GM12878 (cell line): ENCODE data around the gene CYP46A1. TPM values are rescaled to one million over a fixed set of nuclear protein-coding genes. Genes with fewer than 3 reads are reported as not detected.

ENCODE experiments used
- ATAC-seq: fragments of 200-7000 bp; cut with Tn5 transposase; 3 replicates; pipeline ENCODE4 v1.9.1; 2020; ENCODE audit warnings: mild to moderate bottlenecking, moderate library complexity
- BruUV-seq: library from RNA; stranded (reverse); fragments of 400-500 nt; replicated peaks from 2 replicates; lab custom pipeline; 2021; lab: Mats Ljungman, UMichigan
- CTCF ChIA-PET: fragments of 300-600 bp; sonication (Branson Sonifier 250); formaldehyde crosslinking; extraction: SDS; loops from one replicate; lab custom pipeline; 2021; ENCODE audit warnings: inconsistent platforms; lab: Yijun Ruan, JAX
- POLR2A ChIA-PET: fragments of 350-600 bp; formaldehyde crosslinking; extraction: SDS; loops from one replicate; lab custom pipeline; 2021; ENCODE audit warnings: inconsistent platforms; lab: Charles Lee
- RAD21 ChIA-PET: fragments of 300-600 bp; sonication (Branson Sonifier 250); formaldehyde crosslinking; loops from one replicate; lab custom pipeline; 2023; ENCODE audit warnings: antibody characterized with exemption; ENCODE audit not compliant: unreplicated experiment; lab: Charles Lee
- SMC1A ChIA-PET: fragments of 300-600 bp; sonication (Branson Sonifier 250); formaldehyde crosslinking; loops from one replicate; lab custom pipeline; 2023; ENCODE audit not compliant: unreplicated experiment, uncharacterized antibody; lab: Charles Lee
- DNase-seq: peaks from one replicate; pipeline ENCODE4 v3.0.0-alpha.2; 2011; ENCODE audit warnings: low read depth, low spot score
- FAIRE-seq: peaks from 3 replicates; lab custom pipeline; 2011; peaks lifted over from hg19 to GRCh38; lab: Jason Lieb, UNC
- H2AFZ ChIP-seq: 2 replicates; pipeline ENCODE4 v1.6.0; 2011; ENCODE audit warnings: low read depth, low read length, control low read depth; ENCODE audit not compliant: control insufficient read depth
- H3K27ac ChIP-seq: 2 replicates; pipeline ENCODE4 v1.5.1; 2011; ENCODE audit warnings: control low read depth; ENCODE audit not compliant: control insufficient read depth, insufficient read depth
- H3K27me3 ChIP-seq, 2 experiments: replicated peaks in 1 of 2; 2 replicates each; pipeline versions ENCODE4 v1.6.0 to v1.6.1; 2011; ENCODE audit warnings: low read length in 1 of 2; ENCODE audit not compliant: control insufficient read depth in 2 of 2, insufficient read depth in 2 of 2
- H3K36me3 ChIP-seq, 2 experiments: 2 replicates each; pipeline ENCODE4 v1.5.1; 2011; ENCODE audit warnings: low read length in 1 of 2; ENCODE audit not compliant: control insufficient read depth in 2 of 2, insufficient read depth in 2 of 2
- H3K4me1 ChIP-seq: 2 replicates; pipeline ENCODE4 v1.6.1; 2011; ENCODE audit warnings: mild to moderate bottlenecking, low read length, moderate library complexity, mixed read lengths; ENCODE audit not compliant: control insufficient read depth, insufficient read depth
- H3K4me2 ChIP-seq: 2 replicates; pipeline ENCODE4 v1.6.0; 2011; ENCODE audit warnings: control low read depth; ENCODE audit not compliant: control insufficient read depth, insufficient read depth
- H3K4me3 ChIP-seq: fragments of 200-600 bp; sonication (generic); 2 replicates; pipeline ENCODE4 v1.5.1; 2016
- H3K79me2 ChIP-seq: 2 replicates; pipeline ENCODE4 v1.6.0; 2011; ENCODE audit warnings: low read length; ENCODE audit not compliant: control insufficient read depth, insufficient read depth
- H3K9ac ChIP-seq: 2 replicates; pipeline ENCODE4 v1.8.0; 2011; ENCODE audit warnings: low read length, control low read depth, mixed read lengths; ENCODE audit not compliant: control insufficient read depth, insufficient read depth
- H3K9me3 ChIP-seq: replicated peaks from 3 replicates; pipeline ENCODE4 v1.5.1; 2011; ENCODE audit warnings: mild to moderate bottlenecking, low read length; ENCODE audit not compliant: control insufficient read depth, insufficient read depth
- H4K20me1 ChIP-seq: 2 replicates; pipeline ENCODE4 v1.6.0; 2011; ENCODE audit not compliant: control insufficient read depth, insufficient read depth
- ATF2 ChIP-seq: IDR thresholded peaks from 2 replicates; pipeline ENCODE4 v1.6.1; 2012; ENCODE audit warnings: low read length, inconsistent platforms
- CEBPB ChIP-seq, 2 experiments: fragments of 150-350 bp in 1 of 2; IDR thresholded peaks; 2 replicates each; pipeline ENCODE4 v1.6.1; 2012 to 2014; ENCODE audit warnings: low read depth in 2 of 2, low read length in 2 of 2, borderline replicate concordance in 1 of 2, inconsistent platforms in 1 of 2
- E4F1 ChIP-seq: fragments of 450-650 bp; IDR thresholded peaks from 2 replicates; pipeline ENCODE4 v1.6.1; 2018; ENCODE audit warnings: borderline replicate concordance, mild to moderate bottlenecking; ENCODE audit not compliant: partially characterized antibody
- FOS ChIP-seq: IDR thresholded peaks from 3 replicates; pipeline ENCODE4 v1.6.1; 2011; ENCODE audit warnings: borderline replicate concordance; ENCODE audit not compliant: insufficient read length; ENCODE audit errors: extremely low read depth
- IKZF1 ChIP-seq: fragments of 450-650 bp; conservative IDR thresholded peaks from 2 replicates; pipeline ENCODE4 v1.6.1; 2017; ENCODE audit warnings: antibody characterized with exemption, mild to moderate bottlenecking
- IKZF2 ChIP-seq, 2 experiments: fragments of 450-650 bp; IDR thresholded peaks; 2 replicates each; pipeline ENCODE4 v1.6.1; 2017; ENCODE audit warnings: mild to moderate bottlenecking in 2 of 2, moderate library complexity in 2 of 2
- KLF5 ChIP-seq: fragments of 450-650 bp; IDR thresholded peaks from 2 replicates; pipeline ENCODE4 v1.6.1; 2014; ENCODE audit warnings: mild to moderate bottlenecking; ENCODE audit not compliant: partially characterized antibody
- MAX ChIP-seq: IDR thresholded peaks from 2 replicates; pipeline ENCODE4 v1.6.1; 2012; ENCODE audit warnings: low read depth, low read length, improper control_type of control experiment
- PAX8 ChIP-seq: fragments of 450-650 bp; IDR thresholded peaks from 2 replicates; pipeline ENCODE4 v1.6.1; 2017; ENCODE audit warnings: mild to moderate bottlenecking, moderate library complexity
- POLR2A ChIP-seq: IDR thresholded peaks from 2 replicates; pipeline ENCODE4 v1.6.1; 2011; ENCODE audit warnings: low read depth, mild to moderate bottlenecking, low read length
- POLR2AphosphoS5 ChIP-seq: IDR thresholded peaks from 2 replicates; pipeline ENCODE4 v1.6.1; 2011; ENCODE audit warnings: mild to moderate bottlenecking, low read length, inconsistent platforms
- RBBP5 ChIP-seq: fragments of 200-600 bp; sonication (generic); conservative IDR thresholded peaks from 2 replicates; pipeline ENCODE4 v1.6.1; 2016
- RELB ChIP-seq: fragments of 450-650 bp; IDR thresholded peaks from 2 replicates; pipeline ENCODE4 v1.6.1; 2017; ENCODE audit warnings: low read depth, mild to moderate bottlenecking, moderate library complexity
- SMARCA5 ChIP-seq: fragments of 450-650 bp; IDR thresholded peaks from 2 replicates; pipeline ENCODE4 v1.6.1; 2017; ENCODE audit warnings: mild to moderate bottlenecking
- TBL1XR1 ChIP-seq: IDR thresholded peaks from 2 replicates; pipeline ENCODE4 v1.6.1; 2012; ENCODE audit warnings: low read depth, low read length, improper control_type of control experiment
- USF1 ChIP-seq: IDR thresholded peaks from 2 replicates; pipeline ENCODE4 v1.6.1; 2011; ENCODE audit warnings: borderline replicate concordance, low read depth, mild to moderate bottlenecking, moderate library complexity, mixed read lengths, low read length; ENCODE audit not compliant: insufficient read depth; ENCODE audit errors: extremely low read length
- ZNF207 ChIP-seq: fragments of 450-650 bp; IDR thresholded peaks from 2 replicates; pipeline ENCODE4 v1.6.1; 2014; ENCODE audit warnings: antibody characterized with exemption, mild to moderate bottlenecking, borderline replicate concordance
- WGBS: methylation state at CpG from one replicate; pipeline ENCODE4 v1.1.6; 2016; ENCODE audit warnings: low lambda C conversion rate; ENCODE audit not compliant: insufficient replicate concordance, insufficient coverage; ENCODE audit errors: missing lambda C conversion rate; 5-methylcytosine and 5-hydroxymethylcytosine counted together
- in situ Hi-C: fragments of 300-500 bp; cut with MboI; formaldehyde crosslinking; loops from 9 replicates; pipeline ENCODE4 v1.14.3; 2018; ENCODE audit warnings: mixed read lengths
- intact Hi-C: fragments of 100-400 bp; cut with micrococcal nuclease; formaldehyde crosslinking; loops from one replicate; pipeline ENCODE4 v1.14.2; 2022; ENCODE audit not compliant: unreplicated experiment
- polyA plus RNA-seq, 11 experiments: library from polyadenylated mRNA; depleted of rRNA in 4 of 11; unstranded in 6 of 11; stranded (reverse) in 5 of 11; fragments of >200 nt; fragmentation: Nextera tagmentation in 4 of 11; fragmentation: Illumina TruSeq in 1 of 11; extraction: Ambion mirVana in 4 of 11; extraction: Trizol in 1 of 11; gene quantifications; 1 replicate in 1 of 11; 2 replicates in 10 of 11; pipeline versions ENCODE4 v1.2.1 to v1.2.3, GENCODE V29; 2011 to 2016; ENCODE audit warnings: inconsistent platforms in 2 of 11, missing spikeins in 2 of 11, low read depth in 1 of 11
- total RNA-seq, 4 experiments: library from RNA; depleted of rRNA in 3 of 4; stranded (reverse); fragments of >200 nt in 3 of 4; fragmentation: Illumina TruSeq in 1 of 4; extraction: Trizol in 1 of 4; gene quantifications; 2 replicates each; pipeline versions ENCODE4 v1.2.1 to v1.2.3, GENCODE V29; 2013 to 2021

CYP46A1 gene
- total and polyA plus RNA-seq, 10 of the 15 experiments (the other 5 are each of a cell fraction or from before 2014, with no cell fraction given), result 0.04 to 0.11 TPM; not detected in 8

- ATAC-seq, result no peak
- Histone ChIP-seq H3K4me1 (no peaks in the 10 kb centered on the region), H3K4me2 (no peak overlapping the region), H3K9me3 (no peaks in the 10 kb centered on the region), H3K9ac (no peak overlapping the region), H4K20me1 (no peaks in the 10 kb centered on the region), H3K27ac (no peak overlapping the region), H3K79me2 (no peaks in the 10 kb centered on the region), H3K27me3 (peaks cover 0 to 1% of the 10 kb centered on the region in 2 experiments; a peak in 3 of 4 replicates), H2AFZ (no peak overlapping the region), H3K4me3 (no peak overlapping the region), H3K36me3 (no peaks in the 10 kb centered on the region)
- ChIA-PET SMC1A (no interaction called here), POLR2A (no interaction called here), CTCF (interaction anchor here (0.7 kb wide), 1 partner anchor 188 kb away, joined by 3 read pairs; no protein-coding TSS in a partner anchor), RAD21 (no interaction called here)
- FAIRE-seq, result no peak
- BruUV-seq, result no TSS peak
- intact Hi-C loops, result no loop called here
- TF ChIP-seq TBL1XR1 (no peak), PAX8 (no peak), POLR2A (no peak), POLR2AphosphoS5 (no peak), ATF2 (no peak), USF1 (no peak), CEBPB (IDR thresholded peaks at IDR 0.05; ENCODE audit: borderline replicate concordance in 1 of 2, low read depth in 2 of 2, low read length in 2 of 2) (no peak), RBBP5 (no peak), IKZF1 (no peak), ZNF207 (no peak), MAX (no peak), IKZF2 (IDR thresholded peaks at IDR 0.05) (no peak), RELB (no peak), KLF5 (no peak), SMARCA5 (no peak), FOS (no peak), E4F1 (no peak)
- in situ Hi-C loops, result no loop called here
- DNase-seq, result no peak
- 38% methylated on average over 15 of the region's 15 CpGs for WGBS
Observed at GRCh38 chr14:99658218-99658845, 25.8 kb upstream of the CYP46A1 start.
